GM12878 (cell line): ENCODE data around the gene EEPD1. TPM values are rescaled to one million over a fixed set of nuclear protein-coding genes. Genes with fewer than 3 reads are reported as not detected.

Source experiments
- ATAC-seq: fragments of 200-7000 bp; cut with Tn5 transposase; 3 replicates; pipeline ENCODE4 v1.9.1; 2020; ENCODE audit warnings: mild to moderate bottlenecking, moderate library complexity
- BruUV-seq: library from RNA; stranded (reverse); fragments of 400-500 nt; replicated peaks from 2 replicates; lab custom pipeline; 2021; lab: Mats Ljungman, UMichigan
- CTCF ChIA-PET: fragments of 300-600 bp; sonication (Branson Sonifier 250); formaldehyde crosslinking; extraction: SDS; loops from one replicate; lab custom pipeline; 2021; ENCODE audit warnings: inconsistent platforms; lab: Yijun Ruan, JAX
- POLR2A ChIA-PET: fragments of 350-600 bp; formaldehyde crosslinking; extraction: SDS; loops from one replicate; lab custom pipeline; 2021; ENCODE audit warnings: inconsistent platforms; lab: Charles Lee
- RAD21 ChIA-PET: fragments of 300-600 bp; sonication (Branson Sonifier 250); formaldehyde crosslinking; loops from one replicate; lab custom pipeline; 2023; ENCODE audit warnings: antibody characterized with exemption; ENCODE audit not compliant: unreplicated experiment; lab: Charles Lee
- SMC1A ChIA-PET: fragments of 300-600 bp; sonication (Branson Sonifier 250); formaldehyde crosslinking; loops from one replicate; lab custom pipeline; 2023; ENCODE audit not compliant: unreplicated experiment, uncharacterized antibody; lab: Charles Lee
- DNase-seq: peaks from one replicate; pipeline ENCODE4 v3.0.0-alpha.2; 2011; ENCODE audit warnings: low read depth, low spot score
- FAIRE-seq: peaks from 3 replicates; lab custom pipeline; 2011; peaks lifted over from hg19 to GRCh38; lab: Jason Lieb, UNC
- H2AFZ ChIP-seq: 2 replicates; pipeline ENCODE4 v1.6.0; 2011; ENCODE audit warnings: low read depth, low read length, control low read depth; ENCODE audit not compliant: control insufficient read depth
- H3K27ac ChIP-seq: 2 replicates; pipeline ENCODE4 v1.5.1; 2011; ENCODE audit warnings: control low read depth; ENCODE audit not compliant: control insufficient read depth, insufficient read depth
- H3K27me3 ChIP-seq, 2 experiments: replicated peaks in 1 of 2; 2 replicates each; pipeline versions ENCODE4 v1.6.0 to v1.6.1; 2011; ENCODE audit warnings: low read length in 1 of 2; ENCODE audit not compliant: control insufficient read depth in 2 of 2, insufficient read depth in 2 of 2
- H3K36me3 ChIP-seq, 2 experiments: 2 replicates each; pipeline ENCODE4 v1.5.1; 2011; ENCODE audit warnings: low read length in 1 of 2; ENCODE audit not compliant: control insufficient read depth in 2 of 2, insufficient read depth in 2 of 2
- H3K4me1 ChIP-seq: 2 replicates; pipeline ENCODE4 v1.6.1; 2011; ENCODE audit warnings: mild to moderate bottlenecking, low read length, moderate library complexity, mixed read lengths; ENCODE audit not compliant: control insufficient read depth, insufficient read depth
- H3K4me2 ChIP-seq: 2 replicates; pipeline ENCODE4 v1.6.0; 2011; ENCODE audit warnings: control low read depth; ENCODE audit not compliant: control insufficient read depth, insufficient read depth
- H3K4me3 ChIP-seq: fragments of 200-600 bp; sonication (generic); 2 replicates; pipeline ENCODE4 v1.5.1; 2016
- H3K79me2 ChIP-seq: 2 replicates; pipeline ENCODE4 v1.6.0; 2011; ENCODE audit warnings: low read length; ENCODE audit not compliant: control insufficient read depth, insufficient read depth
- H3K9ac ChIP-seq: 2 replicates; pipeline ENCODE4 v1.8.0; 2011; ENCODE audit warnings: low read length, control low read depth, mixed read lengths; ENCODE audit not compliant: control insufficient read depth, insufficient read depth
- H3K9me3 ChIP-seq: replicated peaks from 3 replicates; pipeline ENCODE4 v1.5.1; 2011; ENCODE audit warnings: mild to moderate bottlenecking, low read length; ENCODE audit not compliant: control insufficient read depth, insufficient read depth
- H4K20me1 ChIP-seq: 2 replicates; pipeline ENCODE4 v1.6.0; 2011; ENCODE audit not compliant: control insufficient read depth, insufficient read depth
- CREB1 ChIP-seq: IDR thresholded peaks from 2 replicates; pipeline ENCODE4 v1.6.1; 2012; ENCODE audit warnings: low read depth, mild to moderate bottlenecking, inconsistent platforms
- NBN ChIP-seq: fragments of 450-650 bp; IDR thresholded peaks from 2 replicates; pipeline ENCODE4 v1.6.1; 2016
- RAD51 ChIP-seq: fragments of 450-650 bp; IDR thresholded peaks from 2 replicates; pipeline ENCODE4 v1.6.1; 2016; ENCODE audit warnings: moderate library complexity, mild to moderate bottlenecking, inconsistent platforms
- WGBS: methylation state at CpG from one replicate; pipeline ENCODE4 v1.1.6; 2016; ENCODE audit warnings: low lambda C conversion rate; ENCODE audit not compliant: insufficient replicate concordance, insufficient coverage; ENCODE audit errors: missing lambda C conversion rate; 5-methylcytosine and 5-hydroxymethylcytosine counted together
- in situ Hi-C: fragments of 300-500 bp; cut with MboI; formaldehyde crosslinking; loops from 9 replicates; pipeline ENCODE4 v1.14.3; 2018; ENCODE audit warnings: mixed read lengths
- intact Hi-C: fragments of 100-400 bp; cut with micrococcal nuclease; formaldehyde crosslinking; loops from one replicate; pipeline ENCODE4 v1.14.2; 2022; ENCODE audit not compliant: unreplicated experiment
- polyA plus RNA-seq, 11 experiments: library from polyadenylated mRNA; depleted of rRNA in 4 of 11; unstranded in 6 of 11; stranded (reverse) in 5 of 11; fragments of >200 nt; fragmentation: Nextera tagmentation in 4 of 11; fragmentation: Illumina TruSeq in 1 of 11; extraction: Ambion mirVana in 4 of 11; extraction: Trizol in 1 of 11; gene quantifications; 1 replicate in 1 of 11; 2 replicates in 10 of 11; pipeline versions ENCODE4 v1.2.1 to v1.2.3, GENCODE V29; 2011 to 2016; ENCODE audit warnings: inconsistent platforms in 2 of 11, missing spikeins in 2 of 11, low read depth in 1 of 11
- total RNA-seq, 4 experiments: library from RNA; depleted of rRNA in 3 of 4; stranded (reverse); fragments of >200 nt in 3 of 4; fragmentation: Illumina TruSeq in 1 of 4; extraction: Trizol in 1 of 4; gene quantifications; 2 replicates each; pipeline versions ENCODE4 v1.2.1 to v1.2.3, GENCODE V29; 2013 to 2021
- TF ChIP-seq, protein P1 (sequence below): fragments of 450-650 bp; IDR thresholded peaks from 2 replicates; pipeline ENCODE4 v1.6.1; 2017; ENCODE audit warnings: mild to moderate bottlenecking, moderate library complexity

EEPD1 gene
- total and polyA plus RNA-seq, 10 of the 15 experiments (the other 5 are each of a cell fraction or from before 2014, with no cell fraction given) = 0.24 to 2.8 (median 0.86) TPM; not detected in 1

- H3K4me2 ChIP-seq = no peak overlapping the region
- H4K20me1 ChIP-seq = no peaks in the 10 kb centered on the region
- ChIA-PET SMC1A (interaction anchor here (0.6 to 8.7 kb wide), 8 partner anchors 7 to 252 kb away, joined by 3 to 92 read pairs (median 6); no protein-coding TSS in a partner anchor), CTCF (interaction anchor here (1.0 to 3.1 kb wide), 5 partner anchors 9 to 47 kb away, joined by 3 to 18 read pairs (median 3); no protein-coding TSS in a partner anchor), RAD21 (interaction anchor here (1.1 to 3.2 kb wide), 5 partner anchors 9 to 19 kb away, joined by 3 to 20 read pairs (median 11); no protein-coding TSS in a partner anchor), POLR2A (interaction anchor here (0.6 to 2.6 kb wide), 7 partner anchors 8 to 225 kb away, joined by 3 to 12 read pairs (median 3); no protein-coding TSS in a partner anchor)
- no peaks in the 10 kb centered on the region for H3K9me3 ChIP-seq
- no peak overlapping the region for H2AFZ ChIP-seq
- ATAC-seq (peak; percentile 18), FAIRE-seq (no peak), DNase-seq (no peak)
- no TSS peak for BruUV-seq
- no peaks in the 10 kb centered on the region for H3K27me3 ChIP-seq
- H3K4me3 ChIP-seq = no peak overlapping the region
- intact Hi-C loops (no loop called here), in situ Hi-C loops (no loop called here)
- no peaks in the 10 kb centered on the region for H3K79me2 ChIP-seq
- no peak for TF ChIP-seq CREB1
- TF ChIP-seq NBN = 0 out of 2 replicates have a peak, but pooled peaks have one; percentile 5
- TF ChIP-seq, protein P1, sequence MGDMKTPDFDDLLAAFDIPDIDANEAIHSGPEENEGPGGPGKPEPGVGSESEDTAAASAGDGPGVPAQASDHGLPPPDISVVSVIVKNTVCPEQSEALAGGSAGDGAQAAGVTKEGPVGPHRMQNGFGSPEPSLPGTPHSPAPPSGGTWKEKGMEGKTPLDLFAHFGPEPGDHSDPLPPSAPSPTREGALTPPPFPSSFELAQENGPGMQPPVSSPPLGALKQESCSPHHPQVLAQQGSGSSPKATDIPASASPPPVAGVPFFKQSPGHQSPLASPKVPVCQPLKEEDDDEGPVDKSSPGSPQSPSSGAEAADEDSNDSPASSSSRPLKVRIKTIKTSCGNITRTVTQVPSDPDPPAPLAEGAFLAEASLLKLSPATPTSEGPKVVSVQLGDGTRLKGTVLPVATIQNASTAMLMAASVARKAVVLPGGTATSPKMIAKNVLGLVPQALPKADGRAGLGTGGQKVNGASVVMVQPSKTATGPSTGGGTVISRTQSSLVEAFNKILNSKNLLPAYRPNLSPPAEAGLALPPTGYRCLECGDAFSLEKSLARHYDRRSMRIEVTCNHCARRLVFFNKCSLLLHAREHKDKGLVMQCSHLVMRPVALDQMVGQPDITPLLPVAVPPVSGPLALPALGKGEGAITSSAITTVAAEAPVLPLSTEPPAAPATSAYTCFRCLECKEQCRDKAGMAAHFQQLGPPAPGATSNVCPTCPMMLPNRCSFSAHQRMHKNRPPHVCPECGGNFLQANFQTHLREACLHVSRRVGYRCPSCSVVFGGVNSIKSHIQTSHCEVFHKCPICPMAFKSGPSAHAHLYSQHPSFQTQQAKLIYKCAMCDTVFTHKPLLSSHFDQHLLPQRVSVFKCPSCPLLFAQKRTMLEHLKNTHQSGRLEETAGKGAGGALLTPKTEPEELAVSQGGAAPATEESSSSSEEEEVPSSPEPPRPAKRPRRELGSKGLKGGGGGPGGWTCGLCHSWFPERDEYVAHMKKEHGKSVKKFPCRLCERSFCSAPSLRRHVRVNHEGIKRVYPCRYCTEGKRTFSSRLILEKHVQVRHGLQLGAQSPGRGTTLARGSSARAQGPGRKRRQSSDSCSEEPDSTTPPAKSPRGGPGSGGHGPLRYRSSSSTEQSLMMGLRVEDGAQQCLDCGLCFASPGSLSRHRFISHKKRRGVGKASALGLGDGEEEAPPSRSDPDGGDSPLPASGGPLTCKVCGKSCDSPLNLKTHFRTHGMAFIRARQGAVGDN = peak; percentile 89
- peak; percentile 46; the same call in 1 of the 2 replicates for TF ChIP-seq RAD51
- no peaks in the 10 kb centered on the region for H3K36me3 ChIP-seq
- no peaks in the 10 kb centered on the region for H3K4me1 ChIP-seq
- H3K27ac ChIP-seq = no peak overlapping the region
- WGBS = 59% methylated on average over 15 of the region's 15 CpGs
- no peak overlapping the region for H3K9ac ChIP-seq
Measured at GRCh38 chr7:36272567-36273269, 119.7 kb downstream of the EEPD1 start.
